Embryonic facial prominence (tissue), 1 donor: Measurements from ENCODE around the gene UGT2B17.
A peak's percentile ranks its signal among the peaks of the same experiment; 100 is the strongest.
"Not testable (repeated sequence)": the region's sequence is repeated elsewhere in the genome, so short reads cannot be mapped to it uniquely, and the experiment has no call there.

Experiments used
- DNase-seq: peaks from one replicate; pipeline ENCODE4 v3.0.0-alpha.2; 2016; ENCODE audit errors: extremely low spot score

Gene UGT2B17

GRCh38 chr4:68569036-68569435 lies 7.1 kb downstream of the UGT2B17 start:
- not testable (repeated sequence) for DNase-seq

- DNase-seq = not testable (repeated sequence)
Measured at GRCh38 chr4:68568535-68568934, 7.6 kb downstream of the UGT2B17 start.

DNA sequence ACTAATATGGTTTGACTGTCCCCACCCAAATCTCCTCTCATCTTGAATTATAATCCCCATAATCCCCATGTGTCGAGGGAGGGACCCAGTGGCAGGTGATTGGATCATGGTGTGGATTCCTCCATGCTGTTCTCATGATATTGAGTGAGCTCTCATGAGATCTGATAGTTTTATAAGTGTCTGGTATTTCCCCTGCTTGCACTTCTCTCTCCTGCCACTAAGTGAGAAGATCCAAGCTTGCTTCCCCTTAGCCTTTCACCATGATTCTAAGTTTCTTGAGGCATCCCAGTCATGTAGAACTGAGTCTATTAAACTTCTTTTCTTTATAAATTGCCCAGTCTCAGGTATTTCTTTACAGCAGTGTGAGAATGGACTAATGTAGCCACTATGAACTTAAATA lies 9.8 kb downstream of the UGT2B17 start:
- not testable (repeated sequence) for DNase-seq

DNA sequence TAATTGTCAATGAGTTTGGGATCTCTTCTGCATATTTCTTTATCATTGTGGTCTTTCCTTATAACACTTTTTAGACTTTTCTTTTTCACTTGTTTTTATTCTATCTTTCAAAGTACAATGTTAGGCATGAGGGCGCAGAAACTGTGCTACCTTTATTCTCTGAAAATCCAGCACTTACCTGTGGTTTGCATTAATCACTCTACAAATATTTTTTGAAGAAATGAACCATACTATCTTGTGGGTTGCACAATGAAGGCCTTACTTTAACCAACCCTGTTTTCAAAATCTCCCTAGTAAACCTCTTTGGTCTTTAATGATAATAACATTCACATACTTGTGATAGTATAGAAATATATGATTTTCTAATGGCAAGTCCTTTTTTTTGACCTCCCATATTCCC lies 11.0 kb downstream of the UGT2B17 start:
- not testable (repeated sequence) for DNase-seq

GRCh38 chr4:68560364-68561070 lies 15.6 kb downstream of the UGT2B17 start:
- DNase-seq = not testable (repeated sequence)

GRCh38 chr4:68553830-68554229 lies 22.3 kb downstream of the UGT2B17 start:
- not testable (repeated sequence) for DNase-seq

DNA sequence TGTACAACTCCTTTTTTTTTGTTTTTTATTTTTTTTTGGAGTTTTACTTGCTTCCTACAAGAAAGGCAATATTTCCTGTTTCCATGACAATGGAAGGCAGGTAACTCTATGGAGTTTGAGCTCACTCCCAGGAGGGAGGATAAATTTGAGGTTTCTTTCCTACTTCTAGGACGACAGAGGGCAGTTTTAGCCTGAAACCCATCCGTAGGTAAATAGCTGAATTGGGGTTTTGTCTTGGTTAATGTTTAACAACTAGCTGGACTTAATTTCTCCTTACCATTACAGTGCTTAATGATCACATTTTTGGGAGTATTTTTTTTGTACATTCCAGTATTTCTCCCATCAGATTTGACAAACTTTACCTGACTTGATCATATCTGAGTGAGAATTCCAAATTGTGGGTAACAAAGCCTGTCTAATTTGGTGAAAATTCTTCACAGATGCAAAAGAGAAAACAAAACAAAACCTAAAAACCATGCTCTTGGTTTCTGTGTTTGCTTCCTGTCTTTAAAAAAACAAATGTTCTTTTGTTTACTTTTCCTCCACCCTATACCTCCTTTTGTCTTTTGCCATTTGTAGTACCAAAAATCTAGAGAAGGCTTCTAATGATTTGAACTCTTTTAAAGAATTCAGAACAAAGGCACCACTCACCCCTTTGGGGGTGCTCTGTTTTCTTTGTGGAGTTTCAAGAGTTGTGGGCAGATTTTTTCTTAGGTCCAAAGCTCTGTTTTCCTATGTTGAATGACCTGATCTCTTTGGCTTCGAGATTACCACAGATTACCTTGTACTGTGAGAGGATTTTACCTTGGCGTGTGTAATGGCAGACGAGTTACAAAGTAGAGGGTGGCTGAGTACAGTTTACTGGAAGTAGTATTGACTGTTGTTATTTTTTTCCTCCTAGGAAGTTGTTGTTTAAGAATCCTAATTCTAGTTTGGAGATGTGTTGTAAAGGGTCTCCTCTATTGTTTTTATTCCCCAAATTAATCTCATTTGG lies 23.0 kb downstream of the UGT2B17 start:
- DNase-seq = not testable (repeated sequence)

GRCh38 chr4:68542742-68543141 lies 33.4 kb downstream of the UGT2B17 start:
- not testable (repeated sequence) for DNase-seq

DNA sequence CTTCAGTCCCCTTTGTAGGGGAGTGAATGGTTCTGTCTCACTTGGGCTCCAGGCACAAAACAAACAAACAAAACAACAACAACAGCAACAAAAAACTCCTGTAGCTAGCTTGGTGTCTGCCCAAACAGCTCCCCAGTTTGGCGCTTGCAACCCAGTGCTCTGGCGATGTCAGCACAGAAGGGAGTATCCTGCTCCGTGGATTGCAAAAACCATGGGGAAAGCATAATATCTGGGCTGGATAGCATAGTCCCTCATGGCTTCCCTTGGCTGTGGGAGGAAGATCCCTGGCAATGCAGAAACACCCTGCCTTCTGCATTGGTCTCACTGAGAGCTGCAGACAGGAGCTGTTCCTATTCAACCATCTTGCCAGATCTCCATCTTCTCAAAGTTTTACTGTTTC lies 39.7 kb downstream of the UGT2B17 start:
- no peak for DNase-seq

DNA sequence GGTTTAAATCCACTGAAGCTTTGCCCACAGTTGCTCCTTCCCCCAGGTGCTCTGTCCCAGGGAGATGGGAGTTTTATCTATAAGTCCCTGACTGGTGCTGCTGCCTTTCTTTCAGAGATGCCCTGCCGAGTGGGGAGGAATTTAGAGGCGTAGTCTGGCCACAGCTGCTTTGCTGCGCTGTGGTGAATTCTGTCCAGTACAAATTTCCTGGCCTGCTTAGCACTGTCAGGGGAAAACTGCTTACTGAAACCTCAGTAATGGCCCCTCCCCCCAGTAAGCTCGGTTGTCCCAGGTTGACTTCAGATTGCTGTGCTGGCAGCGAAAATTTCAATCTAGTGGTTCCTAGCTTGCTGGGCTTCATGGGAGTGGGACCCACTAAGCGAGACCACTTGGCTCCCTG lies 40.1 kb downstream of the UGT2B17 start:
- no peak for DNase-seq

DNA sequence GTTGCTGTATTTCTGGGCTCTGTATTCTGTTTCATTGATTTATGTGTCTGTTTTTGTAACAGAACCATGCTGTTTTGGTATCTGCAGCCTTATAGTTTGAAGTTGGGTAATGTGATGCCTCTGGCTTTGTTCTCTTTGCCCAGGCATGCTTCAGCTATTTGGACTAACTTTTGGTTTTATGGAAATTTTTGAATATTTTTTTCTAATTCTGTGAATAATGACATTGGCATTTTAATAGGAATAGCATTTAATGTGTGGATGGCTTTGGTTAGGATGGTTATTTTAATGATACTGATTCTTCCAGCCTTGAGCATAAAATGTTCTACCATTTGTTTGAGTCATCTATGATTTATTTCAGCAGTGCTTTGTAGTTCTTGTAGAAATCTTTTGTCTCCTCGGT lies 53.9 kb downstream of the UGT2B17 start:
- DNase-seq = not testable (repeated sequence)

DNA sequence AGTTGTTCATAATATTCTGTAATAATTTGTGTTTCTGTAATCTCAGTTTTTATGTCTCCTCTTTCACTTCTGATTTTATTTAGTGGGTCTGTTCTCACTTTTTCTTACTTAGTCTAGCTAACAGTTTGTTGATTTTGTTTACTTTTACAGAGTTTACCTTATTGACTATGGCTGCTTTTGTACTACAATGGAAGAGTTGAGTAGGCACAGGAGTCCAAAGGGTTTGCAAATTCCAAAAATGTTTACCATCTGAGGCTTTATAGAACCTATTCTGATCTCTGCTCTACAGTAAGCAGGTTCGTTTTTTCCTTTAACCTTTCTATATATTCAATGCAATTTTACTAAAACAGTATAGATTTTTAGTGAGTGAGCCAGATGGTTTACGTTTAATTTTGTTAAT lies 55.1 kb downstream of the UGT2B17 start:
- DNase-seq = no peak

DNA sequence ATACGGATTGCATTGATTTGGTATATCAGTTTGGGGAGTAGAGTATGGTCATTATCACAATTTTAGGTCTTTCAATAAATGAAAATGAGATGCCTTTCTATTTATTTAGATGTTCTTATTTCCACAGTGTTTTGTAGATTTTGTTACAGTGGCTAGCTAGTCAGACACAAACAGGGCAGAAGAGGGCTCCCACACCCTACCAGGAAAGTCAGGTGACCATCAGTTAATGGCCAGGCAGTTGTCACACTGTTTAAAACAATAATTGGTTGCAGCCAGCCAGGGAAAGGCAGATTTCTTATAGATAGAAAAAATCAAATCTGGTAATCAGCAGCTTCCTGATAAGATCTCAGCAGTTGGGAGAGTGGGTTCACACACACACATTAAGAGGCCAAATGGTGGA lies 57.2 kb downstream of the UGT2B17 start:
- DNase-seq = no peak

DNA sequence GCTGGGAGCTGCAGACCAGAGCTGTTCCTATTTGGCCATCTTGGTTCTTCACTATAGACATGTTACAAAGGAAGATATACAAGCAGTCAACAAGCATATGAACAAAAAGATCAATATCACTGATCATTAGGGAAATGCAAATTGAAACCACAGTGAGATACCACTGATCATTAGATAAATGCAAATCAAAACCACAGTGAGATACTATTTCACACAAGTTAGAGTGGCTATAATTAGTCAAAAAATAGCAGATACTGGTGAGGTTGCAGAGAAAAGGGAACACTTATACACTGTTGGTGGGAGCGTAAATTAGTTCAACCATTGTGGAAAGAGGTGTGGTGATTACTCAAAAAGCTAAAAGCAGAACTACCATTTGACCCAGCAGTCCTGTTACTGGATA lies 70.7 kb downstream of the UGT2B17 start:
- not testable (repeated sequence) for DNase-seq

GRCh38 chr4:68504836-68505235 lies 71.3 kb downstream of the UGT2B17 start:
- not testable (repeated sequence) for DNase-seq

GRCh38 chr4:68503462-68503861 lies 72.7 kb downstream of the UGT2B17 start:
- DNase-seq = not testable (repeated sequence)

- DNase-seq = no peak
Measured at GRCh38 chr4:68499021-68499420, 77.1 kb downstream of the UGT2B17 start.

DNA sequence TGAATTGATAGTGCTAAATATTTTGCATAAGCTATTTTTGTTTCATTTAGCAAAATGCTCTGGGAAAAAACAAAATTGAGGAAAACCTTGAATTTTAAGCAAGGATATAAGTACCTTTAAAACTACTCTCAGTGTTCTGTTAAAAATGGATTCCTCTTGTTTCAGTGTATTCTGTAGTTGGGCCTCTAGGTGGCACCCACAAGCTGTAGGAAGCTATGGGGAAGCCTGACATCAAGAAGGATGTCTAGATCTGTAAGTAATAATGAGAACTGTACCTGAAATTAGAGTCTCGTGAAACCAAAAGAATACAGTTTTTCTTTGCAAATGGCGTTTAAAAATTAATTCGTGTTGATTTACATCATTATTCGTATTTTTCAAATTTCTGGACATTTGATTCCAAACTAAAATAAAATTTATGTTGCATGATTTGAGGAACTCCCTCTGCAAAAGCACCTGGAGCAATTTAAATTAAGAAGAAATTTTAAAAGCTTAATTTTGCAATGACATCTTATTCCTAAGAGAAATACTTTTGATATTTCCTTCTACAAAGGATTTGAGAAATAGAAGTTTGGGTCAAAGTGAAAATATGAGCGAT lies 77.6 kb downstream of the UGT2B17 start:
- peak; percentile 33 for DNase-seq

GRCh38 chr4:68494688-68495087 lies 81.4 kb downstream of the UGT2B17 start:
- no peak for DNase-seq

DNA sequence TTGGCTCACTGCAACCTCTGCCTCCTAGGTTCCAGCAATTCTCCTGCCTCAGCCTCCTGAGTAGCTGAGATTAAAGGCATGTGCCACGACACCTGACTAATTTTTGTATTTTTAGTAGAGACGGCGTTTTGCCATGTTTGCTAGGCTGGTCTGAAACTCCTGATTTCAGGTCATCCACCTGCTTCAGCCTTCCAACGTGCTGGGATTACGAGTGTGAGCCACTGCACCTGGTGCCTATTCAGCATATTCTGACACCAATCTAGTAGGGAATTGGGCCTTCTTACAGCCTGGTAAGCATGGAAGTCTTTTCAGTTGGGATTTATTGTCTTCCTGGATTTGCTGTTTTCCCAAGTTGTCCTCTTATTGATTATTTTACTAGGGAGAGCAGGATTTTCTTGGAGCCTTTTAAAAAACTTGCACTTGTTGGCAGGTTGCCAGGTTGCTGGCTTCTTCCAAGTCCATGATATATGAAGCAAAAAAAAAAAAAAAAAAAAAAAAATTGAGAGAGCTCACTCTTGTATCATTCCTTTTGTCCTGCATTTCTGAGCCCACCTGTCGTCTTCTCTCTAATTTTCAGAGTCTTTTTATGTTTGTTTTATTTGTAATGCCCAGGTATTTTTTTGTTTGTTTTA lies 85.2 kb downstream of the UGT2B17 start:
- no peak for DNase-seq

GRCh38 chr4:68489338-68489737 lies 86.8 kb downstream of the UGT2B17 start:
- no peak for DNase-seq
